ENCODE data around the gene MRPL53. TPM values are rescaled to one million over a fixed set of nuclear protein-coding genes. Genes with fewer than 3 reads are reported as not detected.
A peak's percentile ranks its signal among the peaks of the same experiment; 100 is the strongest.

Gene MRPL53
- total RNA-seq, 1 experiment from 2014 or later, result 98.1 TPM

GRCh38 chr2:74458132-74458937 is 14.1 kb downstream of the MRPL53 start, which contains the start of gene WBP1:
TSS of gene WBP1 (plus strand) at chr2:74458438. CDS start at chr2:74458603, 165 bp downstream.
- ATAC-seq (peak; percentile 90), DNase-seq (ENCODE audit: low read depth, low spot score) (peak; percentile 100)
- no peaks in the 10 kb centered on the region for H3K27me3 ChIP-seq (ENCODE audit: control insufficient read depth, insufficient read depth, low read length)
- in situ Hi-C loops (cut with HindIII; ENCODE audit: low pct_unique_long_range_greater_than_20kb, low sequenced_read_pairs), result no loop called here
- BruUV-seq (replicated peaks), result TSS peak; percentile 88
- intact Hi-C loops (cut with micrococcal nuclease; ENCODE audit: unreplicated experiment), result no loop called here
- POLR2A ChIA-PET, result interaction anchor here (0.5 to 1.2 kb wide), 5 partner anchors 13 to 43 kb away, joined by 3 to 9 read pairs (median 4); no protein-coding TSS in a partner anchor
- H3K27ac ChIP-seq (ENCODE audit: low read length), result peak within 1 kb of the TSS; percentile 99
- no peak for TF ChIP-seq CTCF (IDR thresholded peaks at IDR 0.05)
- no peak for TF ChIP-seq SIN3A (IDR thresholded peaks at IDR 0.05; ENCODE audit: borderline replicate concordance, insufficient read depth, low read depth, low read length)
- TF ChIP-seq POLR2AphosphoS5 (IDR thresholded peaks at IDR 0.05; ENCODE audit: low read depth, low read length), result peak; percentile 9
- peaks cover 20% of the 10 kb centered on the region for H3K4me1 ChIP-seq (ENCODE audit: control insufficient read depth, insufficient read depth, low read length)
- CTCF ChIA-PET, result interaction anchor here (0.7 kb wide), 1 partner anchor 67 kb away, joined by 3 read pairs; no protein-coding TSS in a partner anchor
- no peaks in the 10 kb centered on the region for H3K9me3 ChIP-seq (ENCODE audit: control insufficient read depth, insufficient read depth, low read depth, low read length)
- peaks cover 6% of the 10 kb centered on the region; the same call in 1 of the 2 replicates for H3K36me3 ChIP-seq (ENCODE audit: control insufficient read depth, insufficient read depth, low read length)
- H3K4me3 ChIP-seq (ENCODE audit: low read depth in 2 of 2, low read length in 2 of 2), result peak within 1 kb of the TSS; percentile 95 to 100

- TF ChIP-seq CTCF (IDR thresholded peaks at IDR 0.05), result no peak
- TF ChIP-seq POLR2AphosphoS5 (IDR thresholded peaks at IDR 0.05; ENCODE audit: low read depth, low read length), result peak; percentile 59; the same call in 1 of the 2 replicates
- DNase-seq (ENCODE audit: low read depth, low spot score) (no peak), ATAC-seq (peak; percentile 64)
- H3K27ac ChIP-seq (ENCODE audit: low read length), result peak overlapping the region; percentile 90
- intact Hi-C loops (cut with micrococcal nuclease; ENCODE audit: unreplicated experiment) (no loop called here), in situ Hi-C loops (cut with HindIII; ENCODE audit: low pct_unique_long_range_greater_than_20kb, low sequenced_read_pairs) (no loop called here)
- peak overlapping the region; percentile 91 to 100 for H3K4me3 ChIP-seq (ENCODE audit: low read depth in 2 of 2, low read length in 2 of 2)
- peaks cover 20% of the 10 kb centered on the region for H3K4me1 ChIP-seq (ENCODE audit: control insufficient read depth, insufficient read depth, low read length)
- no peaks in the 10 kb centered on the region for H3K9me3 ChIP-seq (ENCODE audit: control insufficient read depth, insufficient read depth, low read depth, low read length)
- ChIA-PET POLR2A (interaction anchor here (0.6 to 1.2 kb wide), 3 partner anchors 17 to 43 kb away, joined by 3 to 4 read pairs (median 3); no protein-coding TSS in a partner anchor), CTCF (no interaction called here)
- no TSS peak for BruUV-seq (replicated peaks)
- H3K27me3 ChIP-seq (ENCODE audit: control insufficient read depth, insufficient read depth, low read length), result no peaks in the 10 kb centered on the region
- H3K36me3 ChIP-seq (ENCODE audit: control insufficient read depth, insufficient read depth, low read length), result peaks cover 4% of the 10 kb centered on the region; the same call in 1 of the 2 replicates
Observed at GRCh38 chr2:74457549-74458131, 14.8 kb downstream of the MRPL53 start.

GRCh38 chr2:74457129-74457548 is 15.3 kb downstream of the MRPL53 start:
- no TSS peak for BruUV-seq (replicated peaks)
- DNase-seq (ENCODE audit: low read depth, low spot score) (no peak), ATAC-seq (no peak)
- in situ Hi-C loops (cut with HindIII; ENCODE audit: low pct_unique_long_range_greater_than_20kb, low sequenced_read_pairs), result no loop called here
- H3K36me3 ChIP-seq (ENCODE audit: control insufficient read depth, insufficient read depth, low read length), result peaks cover 4% of the 10 kb centered on the region; the same call in 1 of the 2 replicates
- ChIA-PET POLR2A (no interaction called here), CTCF (no interaction called here)
- H3K4me1 ChIP-seq (ENCODE audit: control insufficient read depth, insufficient read depth, low read length), result peaks cover 20% of the 10 kb centered on the region
- intact Hi-C loops (cut with micrococcal nuclease; ENCODE audit: unreplicated experiment), result no loop called here
- TF ChIP-seq TCF7L2 (IDR thresholded peaks at IDR 0.05; ENCODE audit: low read depth, low read length) (no peak), SIN3A (IDR thresholded peaks at IDR 0.05; ENCODE audit: borderline replicate concordance, insufficient read depth, low read depth, low read length) (no peak), REST (IDR thresholded peaks at IDR 0.05; ENCODE audit: insufficient read depth in 1 of 2, low read depth in 2 of 2, low read length in 1 of 2) (no peak), CTCF (IDR thresholded peaks at IDR 0.05) (no peak), POLR2AphosphoS5 (IDR thresholded peaks at IDR 0.05; ENCODE audit: low read depth, low read length) (no peak)
- no peaks in the 10 kb centered on the region for H3K9me3 ChIP-seq (ENCODE audit: control insufficient read depth, insufficient read depth, low read depth, low read length)
- H3K27ac ChIP-seq (ENCODE audit: low read length), result peak overlapping the region; percentile 65
- H3K27me3 ChIP-seq (ENCODE audit: control insufficient read depth, insufficient read depth, low read length), result no peaks in the 10 kb centered on the region
- H3K4me3 ChIP-seq (ENCODE audit: low read depth in 2 of 2, low read length in 2 of 2), result peak overlapping the region; percentile 91 to 100

All from Panc1 (cell line).